ENCODE data around the gene DMD.

Gene DMD

GRCh38 chrX:32998776-32999175 is 212.6 kb downstream of the DMD start:
- H3K27me3 ChIP-seq (ENCODE audit: insufficient read depth, low read length, poor library complexity, severe bottlenecking): no peaks in the 10 kb centered on the region
- no peaks in the 10 kb centered on the region for H3K79me2 ChIP-seq (ENCODE audit: insufficient read depth, low read length)
- no peaks in the 10 kb centered on the region for H3K9me3 ChIP-seq (ENCODE audit: insufficient read depth, low read depth, low read length)

GRCh38 chrX:32995427-32995826 is 215.9 kb downstream of the DMD start:
- Histone ChIP-seq H3K4me2 (ENCODE audit: low read depth, low read length, poor library complexity, severe bottlenecking) (no peak overlapping the region), H3K4me3 (ENCODE audit: low read length, poor library complexity, severe bottlenecking) (no peak overlapping the region), H4K20me1 (ENCODE audit: insufficient read depth, low read length, poor library complexity, severe bottlenecking) (no peaks in the 10 kb centered on the region), H2AFZ (ENCODE audit: low read length) (no peak overlapping the region), H3K36me3 (ENCODE audit: insufficient read depth, low read length) (no peaks in the 10 kb centered on the region), H3F3A (ENCODE audit: low read depth) (no peaks in the 10 kb centered on the region), H3K9me2 (replicated peaks; ENCODE audit: low read depth, low read length) (no peaks in the 10 kb centered on the region), H3K9ac (ENCODE audit: low read depth, low read length, poor library complexity, severe bottlenecking) (no peak overlapping the region), H3K9me3 (ENCODE audit: insufficient read depth, low read depth, low read length) (no peaks in the 10 kb centered on the region), H3K79me2 (ENCODE audit: insufficient read depth, low read length) (no peaks in the 10 kb centered on the region), H3K4me1 (ENCODE audit: insufficient read depth, low read length, poor library complexity, severe bottlenecking) (no peaks in the 10 kb centered on the region), H3K27me3 (ENCODE audit: insufficient read depth, low read length, poor library complexity, severe bottlenecking) (no peaks in the 10 kb centered on the region)
- TF ChIP-seq CTCF (conservative IDR thresholded peaks at IDR 0.05; ENCODE audit: low read length) (no peak), EZH2phosphoT487 (IDR thresholded peaks at IDR 0.05; ENCODE audit: borderline replicate concordance) (no peak)

More at GRCh38 chrX:32998776-32999175, 212.6 kb downstream of the DMD start:
- Histone ChIP-seq H3K4me1 (ENCODE audit: insufficient read depth, low read length, poor library complexity, severe bottlenecking) (no peaks in the 10 kb centered on the region), H3K36me3 (ENCODE audit: insufficient read depth, low read length) (no peaks in the 10 kb centered on the region), H3K4me3 (ENCODE audit: low read length, poor library complexity, severe bottlenecking) (no peak overlapping the region), H3K9me2 (replicated peaks; ENCODE audit: low read depth, low read length) (no peaks in the 10 kb centered on the region), H3K4me2 (ENCODE audit: low read depth, low read length, poor library complexity, severe bottlenecking) (no peak overlapping the region), H2AFZ (ENCODE audit: low read length) (no peak overlapping the region), H3K9ac (ENCODE audit: low read depth, low read length, poor library complexity, severe bottlenecking) (no peak overlapping the region), H4K20me1 (ENCODE audit: insufficient read depth, low read length, poor library complexity, severe bottlenecking) (no peaks in the 10 kb centered on the region), H3F3A (ENCODE audit: low read depth) (no peaks in the 10 kb centered on the region)
- TF ChIP-seq CTCF (conservative IDR thresholded peaks at IDR 0.05; ENCODE audit: low read length) (no peak), EZH2phosphoT487 (IDR thresholded peaks at IDR 0.05; ENCODE audit: borderline replicate concordance) (no peak)

GRCh38 chrX:32987142-32987541 is 224.2 kb downstream of the DMD start:
- H3K4me2 ChIP-seq (ENCODE audit: low read depth, low read length, poor library complexity, severe bottlenecking): no peak overlapping the region
- H2AFZ ChIP-seq (ENCODE audit: low read length): no peak overlapping the region
- no peak overlapping the region for H3K9ac ChIP-seq (ENCODE audit: low read depth, low read length, poor library complexity, severe bottlenecking)
- H3K4me1 ChIP-seq (ENCODE audit: insufficient read depth, low read length, poor library complexity, severe bottlenecking): no peaks in the 10 kb centered on the region
- no peaks in the 10 kb centered on the region for H3K79me2 ChIP-seq (ENCODE audit: insufficient read depth, low read length)
- no peaks in the 10 kb centered on the region for H3K9me3 ChIP-seq (ENCODE audit: insufficient read depth, low read depth, low read length)
- H3K4me3 ChIP-seq (ENCODE audit: low read length, poor library complexity, severe bottlenecking): no peak overlapping the region
- H4K20me1 ChIP-seq (ENCODE audit: insufficient read depth, low read length, poor library complexity, severe bottlenecking): no peaks in the 10 kb centered on the region
- no peaks in the 10 kb centered on the region for H3K9me2 ChIP-seq (replicated peaks; ENCODE audit: low read depth, low read length)
- no peaks in the 10 kb centered on the region for H3F3A ChIP-seq (ENCODE audit: low read depth)
- TF ChIP-seq EZH2phosphoT487 (IDR thresholded peaks at IDR 0.05; ENCODE audit: borderline replicate concordance) (no peak), CTCF (conservative IDR thresholded peaks at IDR 0.05; ENCODE audit: low read length) (no peak)
- no peaks in the 10 kb centered on the region for H3K36me3 ChIP-seq (ENCODE audit: insufficient read depth, low read length)
- H3K27me3 ChIP-seq (ENCODE audit: insufficient read depth, low read length, poor library complexity, severe bottlenecking): no peaks in the 10 kb centered on the region
